Stimulated activated CD4-positive, alpha-beta T cell treated with anti-CD3 and anti-CD28 coated beads, Interleukin-2, amount 100 ng/mL, for 4 hours (primary cell): Measurements from ENCODE around the gene MINDY1.

Source experiments
- DNase-seq: peaks from one replicate; pipeline ENCODE4 v3.0.0-alpha.2; 2020; ENCODE audit warnings: low read depth

Gene MINDY1

DNA sequence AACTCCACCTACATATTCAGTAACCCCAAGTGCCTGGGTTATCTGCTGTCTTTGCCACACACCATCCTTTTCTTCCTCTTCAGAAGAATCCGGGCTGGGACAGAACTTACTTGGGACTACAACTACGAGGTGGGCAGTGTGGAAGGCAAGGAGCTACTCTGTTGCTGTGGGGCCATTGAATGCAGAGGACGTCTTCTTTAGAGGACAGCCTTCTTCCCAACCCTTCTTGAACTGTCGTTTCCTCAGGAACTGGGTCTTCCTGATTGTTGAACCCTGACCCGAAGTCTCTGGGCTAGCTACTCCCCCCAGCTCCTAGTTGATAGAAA, 42.6 kb downstream of the MINDY1 start:
- no peak for DNase-seq

GRCh38 chr1:150963321-150964163, 43.2 kb downstream of the MINDY1 start:
- no peak for DNase-seq

DNA sequence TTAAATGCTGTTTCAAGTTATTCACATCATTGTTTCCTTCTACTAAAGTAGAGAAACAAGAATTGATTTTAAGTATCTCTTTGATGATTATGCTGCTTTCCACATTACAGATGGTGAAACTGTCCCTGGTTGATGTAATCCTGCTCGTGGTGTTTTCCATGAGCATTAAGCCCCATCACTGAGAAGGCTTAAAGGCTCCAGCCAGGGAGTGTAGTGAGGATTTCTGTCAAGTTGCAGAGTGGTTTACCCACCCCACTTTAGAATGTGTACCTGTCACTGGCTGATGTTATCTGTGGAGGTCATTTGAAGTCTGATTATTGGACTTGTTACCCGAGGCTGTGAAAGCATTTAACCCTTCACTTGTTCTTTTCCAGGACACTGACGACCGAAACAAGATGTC, 44.9 kb downstream of the MINDY1 start:
- no peak for DNase-seq

GRCh38 chr1:150960646-150961045, 46.1 kb downstream of the MINDY1 start:
- no peak for DNase-seq

DNA sequence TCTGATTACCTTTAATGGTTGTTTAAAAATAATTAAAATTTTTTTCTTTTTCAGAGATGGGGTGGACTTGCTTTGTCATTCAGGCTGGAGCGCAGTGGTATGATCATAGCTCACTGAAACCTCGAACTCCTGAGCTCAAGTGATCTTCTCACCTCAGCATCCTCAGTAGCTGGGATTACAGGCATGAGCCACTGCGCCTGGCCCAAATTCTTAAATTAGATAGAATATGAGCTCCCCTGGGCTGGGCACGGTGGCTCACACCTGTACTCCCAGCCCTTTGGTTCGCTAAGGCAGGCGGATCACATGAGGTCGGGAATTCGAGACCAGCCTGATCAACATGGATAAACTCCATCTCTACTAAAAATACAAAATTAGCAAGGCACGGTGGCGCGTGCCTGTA, 49.0 kb downstream of the MINDY1 start:
- no peak for DNase-seq

- no peak for DNase-seq
These were observed 51.4 kb downstream of the MINDY1 start for GRCh38 chr1:150955280-150955679.

GRCh38 chr1:150954708-150955107, 52.0 kb downstream of the MINDY1 start:
- DNase-seq = no peak
